Thymus (tissue), 11 donors: ENCODE measurements around the gene RAB9A. TPM values are rescaled to one million over a fixed set of nuclear protein-coding genes. Genes with fewer than 3 reads are reported as not detected.
"Not testable (repeated sequence)": the region's sequence is repeated elsewhere in the genome, so short reads cannot be mapped to it uniquely, and the experiment has no call there.

ENCODE experiments used
- DNase-seq, 9 donors: peaks; one replicate each; pipeline ENCODE4 v3.0.0-alpha.2; 2013; ENCODE audit warnings: low spot score in 9 of 9, low read depth in 6 of 9, missing footprints in 1 of 9
- H3K27ac ChIP-seq, 2 donors: one replicate each; pipeline ENCODE4 v1.5.1; 2013; ENCODE audit warnings: control low read depth in 1 of 2, low read depth in 1 of 2, low read length in 1 of 2, mild to moderate bottlenecking in 1 of 2, moderate library complexity in 1 of 2
- H3K27me3 ChIP-seq, 2 donors: one replicate each; pipeline ENCODE4 v1.5.1; 2013; ENCODE audit warnings: low read length in 1 of 2; ENCODE audit not compliant: control insufficient read depth in 2 of 2, insufficient read depth in 1 of 2
- H3K36me3 ChIP-seq, 2 donors: one replicate each; pipeline ENCODE4 v1.5.1; 2013; ENCODE audit warnings: low read length in 1 of 2, mild to moderate bottlenecking in 1 of 2, moderate library complexity in 1 of 2; ENCODE audit not compliant: control insufficient read depth in 2 of 2, insufficient read depth in 2 of 2
- H3K4me1 ChIP-seq, 2 donors: one replicate each; pipeline ENCODE4 v1.5.1; 2013; ENCODE audit warnings: low read length in 2 of 2; ENCODE audit not compliant: control insufficient read depth in 2 of 2, insufficient read depth in 2 of 2
- H3K4me3 ChIP-seq, 2 donors: one replicate each; pipeline ENCODE4 v1.5.1; 2013; ENCODE audit warnings: low read length in 2 of 2, control low read depth in 1 of 2, mild to moderate bottlenecking in 1 of 2
- H3K9me3 ChIP-seq, 2 donors: one replicate each; pipeline ENCODE4 v1.5.1; 2013; ENCODE audit warnings: low read length in 1 of 2, mild to moderate bottlenecking in 1 of 2; ENCODE audit not compliant: control insufficient read depth in 2 of 2, insufficient read depth in 1 of 2
- WGBS: extraction: QIAGEN DNeasy Blood & Tissue Kit; methylation state at CpG from one replicate; pipeline ENCODE4 v1.1.7; 2013; 5-methylcytosine and 5-hydroxymethylcytosine counted together
- polyA plus RNA-seq: library from polyadenylated mRNA; stranded (reverse); fragments of 200-250 nt; gene quantifications from one replicate; pipeline ENCODE4 v1.2.3, GENCODE V29; 2013
- total RNA-seq: library from RNA; stranded (reverse); fragments of 120-200 nt; gene quantifications from one replicate; pipeline ENCODE4 v1.2.4, GENCODE V29; 2013
- donor health status: healthy.

The RAB9A gene
- total and polyA plus RNA-seq, 2 donors = 23.7 to 33.4 TPM

DNA sequence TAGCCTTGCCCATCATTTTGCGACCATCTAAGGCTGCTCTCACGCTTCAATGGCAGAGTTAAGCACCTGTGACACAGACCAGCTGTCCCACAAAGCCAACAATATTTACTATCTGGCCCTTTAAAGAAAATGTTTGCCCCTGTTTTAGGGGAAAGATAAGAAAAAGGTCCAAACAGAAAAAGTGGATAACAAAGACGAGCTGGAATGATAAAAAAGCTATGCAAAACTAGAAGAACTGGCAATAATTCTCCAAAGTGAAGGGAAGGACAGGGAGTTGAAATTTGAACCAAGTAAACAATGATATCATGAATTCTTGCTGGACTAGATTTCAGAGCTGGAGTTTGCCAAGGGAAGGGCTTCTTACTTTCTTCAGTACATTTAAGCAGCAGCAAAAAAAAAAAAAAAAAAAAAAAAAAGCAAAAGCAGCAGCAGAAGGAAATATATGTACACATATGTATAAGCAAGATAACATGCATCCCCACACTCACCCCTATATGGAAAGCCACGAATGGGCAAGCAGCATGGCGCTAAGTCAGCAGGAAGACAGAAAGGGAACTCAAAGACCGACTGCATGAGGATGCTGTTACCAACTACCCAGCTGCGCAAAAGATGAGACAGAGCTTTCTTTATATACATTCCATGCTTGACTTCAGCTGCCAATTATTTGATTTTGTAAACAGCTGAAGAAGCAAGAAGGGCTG is 33.0 kb downstream of the RAB9A start:
- peak overlapping the region; percentile 32 to 42 for H3K27ac ChIP-seq
- no peaks in the 10 kb centered on the region for H3K9me3 ChIP-seq
- DNase-seq = no peak
- H3K4me3 ChIP-seq = no peak overlapping the region
- 55% methylated on average over 7 of the region's 7 CpGs for WGBS
- H3K4me1 ChIP-seq = no peaks in the 10 kb centered on the region
- peaks cover 8 to 19% of the 10 kb centered on the region in 2 donors for H3K36me3 ChIP-seq
- no peaks in the 10 kb centered on the region for H3K27me3 ChIP-seq

DNA sequence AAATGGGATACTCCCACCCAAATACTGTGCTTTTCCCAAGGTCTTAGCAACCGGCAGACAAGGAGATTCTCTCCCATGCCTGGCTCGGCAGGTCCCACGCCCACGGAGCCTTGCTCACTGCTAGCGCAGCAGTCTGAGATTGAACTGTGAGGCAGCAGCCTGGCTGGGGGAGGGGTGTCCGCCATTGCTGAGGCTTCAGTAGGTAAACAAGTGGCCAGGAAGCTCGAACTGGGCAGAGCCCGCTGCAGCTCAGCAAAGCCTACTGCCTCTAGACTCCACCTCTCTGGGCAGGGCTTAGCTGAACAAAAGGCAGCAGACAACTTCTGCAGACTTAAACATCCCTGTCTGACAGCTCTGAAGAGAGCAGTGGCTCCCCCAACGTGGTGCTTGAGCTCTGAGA is 36.0 kb downstream of the RAB9A start:
- not testable (repeated sequence) for DNase-seq, H3K4me3 ChIP-seq, H3K4me1 ChIP-seq, H3K36me3 ChIP-seq, H3K27ac ChIP-seq, H3K9me3 ChIP-seq, H3K27me3 ChIP-seq
- WGBS = 92% methylated on average over 9 of the region's 9 CpGs

- DNase-seq, H3K27me3 ChIP-seq, H3K4me3 ChIP-seq, H3K27ac ChIP-seq, H3K9me3 ChIP-seq, H3K36me3 ChIP-seq, H3K4me1 ChIP-seq: not testable (repeated sequence)
- WGBS = 95% methylated on average over 2 of the region's 2 CpGs
Observed at GRCh38 chrX:13726583-13726982, 37.7 kb downstream of the RAB9A start.

DNA sequence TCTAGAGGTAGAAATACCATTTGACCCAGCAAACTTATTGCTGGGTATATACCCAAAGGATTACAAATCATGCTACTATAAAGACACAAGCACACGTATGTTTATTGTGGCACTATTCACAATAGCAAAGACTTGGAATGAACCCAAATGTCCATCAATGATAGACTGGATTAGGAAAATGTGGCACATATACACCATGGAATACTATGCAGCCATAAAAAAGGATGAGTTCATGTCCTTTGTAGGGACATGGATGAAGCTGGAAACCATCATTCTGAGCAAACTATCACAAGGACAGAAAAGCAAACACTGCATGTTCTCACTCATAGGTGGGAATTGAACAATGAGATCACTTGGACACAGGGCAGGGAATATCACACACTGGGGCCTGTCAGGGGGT is 41.6 kb downstream of the RAB9A start:
- not testable (repeated sequence) for H3K9me3 ChIP-seq, H3K4me3 ChIP-seq
- WGBS = 100% methylated on average over 1 of the region's 1 CpG

GRCh38 chrX:13732246-13733067 is 43.5 kb downstream of the RAB9A start:
- Histone ChIP-seq H3K4me3 (no peak overlapping the region), H3K4me1 (peaks cover 0 to 4% of the 10 kb centered on the region in 2 donors), H3K27ac (no peak overlapping the region), H3K9me3 (no peaks in the 10 kb centered on the region), H3K36me3 (peaks cover 0 to 2% of the 10 kb centered on the region in 2 donors), H3K27me3 (peaks cover 0 to 10% of the 10 kb centered on the region in 2 donors)
- WGBS = 96% methylated on average over 7 of the region's 7 CpGs
- DNase-seq = no peak

More for the DNA sequence above, 41.6 kb downstream of the RAB9A start:
- peaks cover 0 to 10% of the 10 kb centered on the region in 2 donors for H3K27me3 ChIP-seq
- not testable (repeated sequence) for H3K4me1 ChIP-seq, DNase-seq, H3K27ac ChIP-seq, H3K36me3 ChIP-seq

DNA sequence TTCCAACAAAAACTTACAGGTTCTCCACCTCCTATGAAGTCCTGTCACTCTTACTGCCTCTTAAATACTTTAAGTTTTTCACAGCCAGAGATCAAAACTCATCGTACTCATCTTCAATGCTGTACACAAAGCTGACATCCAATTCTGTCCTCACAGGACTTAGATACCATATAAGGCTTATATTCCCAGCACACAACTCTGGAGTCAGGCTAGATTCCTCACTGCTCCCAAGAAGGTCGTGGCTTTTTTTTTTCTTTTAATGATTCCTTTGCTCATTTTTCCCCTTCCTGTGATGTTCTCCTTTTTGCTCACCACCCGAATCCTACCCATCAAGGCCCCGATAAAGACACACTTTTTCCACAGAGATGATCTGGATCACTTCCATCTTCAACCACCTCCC is 44.6 kb downstream of the RAB9A start:
- 31% methylated on average over 4 of the region's 4 CpGs for WGBS
- Histone ChIP-seq H3K36me3 (peaks cover 0 to 2% of the 10 kb centered on the region in 2 donors), H3K27ac (no peak overlapping the region), H3K9me3 (no peaks in the 10 kb centered on the region), H3K4me3 (peak overlapping the region; percentile 71 to 97), H3K4me1 (peaks cover 0 to 4% of the 10 kb centered on the region in 2 donors), H3K27me3 (peaks cover 0 to 10% of the 10 kb centered on the region in 2 donors)
- DNase-seq = no peak

- peaks cover 0 to 4% of the 10 kb centered on the region in 2 donors for H3K4me1 ChIP-seq
- peaks cover 0 to 2% of the 10 kb centered on the region in 2 donors for H3K36me3 ChIP-seq
- H3K4me3 ChIP-seq = peak within 1 kb of the TSS; percentile 71 to 97
- H3K27me3 ChIP-seq = peaks cover 0 to 10% of the 10 kb centered on the region in 2 donors
- DNase-seq = peak; percentile 79 to 97 (median 86)
- H3K27ac ChIP-seq = peak within 1 kb of the TSS; percentile 94 to 96
- under 1% methylated on average over 75 of the region's 75 CpGs for WGBS
- no peaks in the 10 kb centered on the region for H3K9me3 ChIP-seq
Observed at GRCh38 chrX:13734278-13735172, 45.6 kb downstream of the RAB9A start, which contains the start of the genes OFD1 and TRAPPC2. Gene OFD1, plus strand, starts transcription at chrX:13734748. Its CDS starts 324 bp downstream, at chrX:13735072. Gene TRAPPC2, minus strand, starts transcription at chrX:13734620. Its CDS starts 14,657 bp downstream, at chrX:13719963.

GRCh38 chrX:13741695-13742094 is 52.8 kb downstream of the RAB9A start:
- no peaks in the 10 kb centered on the region for H3K27me3 ChIP-seq
- H3K9me3 ChIP-seq = no peaks in the 10 kb centered on the region
- peaks cover 0 to 26% of the 10 kb centered on the region in 2 donors for H3K36me3 ChIP-seq
- H3K4me1 ChIP-seq = no peaks in the 10 kb centered on the region
- no peak for DNase-seq
- no peak overlapping the region for H3K4me3 ChIP-seq
- no peak overlapping the region for H3K27ac ChIP-seq
- WGBS = 92% methylated on average over 6 of the region's 6 CpGs
